Lower lobe of right lung (tissue), 2 donors: ENCODE results near the gene PCDHA11. TPM values are rescaled to one million over a fixed set of nuclear protein-coding genes. Genes with fewer than 3 reads are reported as not detected.
"Not testable (repeated sequence)": the region's sequence is repeated elsewhere in the genome, so short reads cannot be mapped to it uniquely, and the experiment has no call there.

Source experiments
- ATAC-seq, 2 donors: fragments of 200-7000 bp; cut with Tn5 transposase; one replicate each; pipeline ENCODE4 v1.9.1; 2020 to 2022; ENCODE audit warnings: mild to moderate bottlenecking in 2 of 2, moderate library complexity in 2 of 2
- DNase-seq: peaks from one replicate; pipeline ENCODE4 v3.0.0-alpha.2; 2020
- H3K27ac ChIP-seq: fragments of 200-600 bp; one replicate; pipeline ENCODE4 v1.8.0; 2022
- H3K27me3 ChIP-seq: fragments of 200-600 bp; one replicate; pipeline ENCODE4 v1.8.0; 2022; ENCODE audit warnings: low read depth
- H3K36me3 ChIP-seq: fragments of 200-600 bp; one replicate; pipeline ENCODE4 v1.8.0; 2022; ENCODE audit warnings: mild to moderate bottlenecking
- H3K4me1 ChIP-seq: fragments of 200-600 bp; one replicate; pipeline ENCODE4 v1.8.0; 2022
- H3K4me3 ChIP-seq: fragments of 200-600 bp; one replicate; pipeline ENCODE4 v1.8.0; 2022; ENCODE audit warnings: mild to moderate bottlenecking
- H3K9me3 ChIP-seq: fragments of 200-600 bp; one replicate; pipeline ENCODE4 v1.8.0; 2022
- CTCF ChIP-seq: fragments of 200-600 bp; IDR thresholded peaks from one replicate; pipeline ENCODE4 v1.8.0; 2022; ENCODE audit warnings: antibody characterized with exemption, mild to moderate bottlenecking
- intact Hi-C: fragments of 100-400 bp; cut with DNase I; formaldehyde crosslinking; loops from one replicate; pipeline ENCODE4 v1.11.0; 2022
- total RNA-seq: library from RNA; stranded (reverse); fragmentation: NEBNext Ultra II Directional; extraction: Animal tissue kit (Norgen Biotek cat#: 25700); gene quantifications from one replicate; pipeline ENCODE4 v1.2.1, GENCODE V29; 2021
- donor health status: DM: no; HTN: yes; CAD: no; lungs with severe emphysema.

Gene PCDHA11
- total RNA-seq, 1 donor from 2014 or later: 0.38 TPM

- intact Hi-C loops: no loop called here
- DNase-seq: no peak
- H3K36me3 ChIP-seq: no peaks in the 10 kb centered on the region
- peaks cover 20% of the 10 kb centered on the region for H3K9me3 ChIP-seq
- no peak overlapping the region for H3K27ac ChIP-seq
- peaks cover 5% of the 10 kb centered on the region for H3K27me3 ChIP-seq
- no peak overlapping the region for H3K4me3 ChIP-seq
- no peak for TF ChIP-seq CTCF
- no peaks in the 10 kb centered on the region for H3K4me1 ChIP-seq
- no peak for ATAC-seq
Measured at GRCh38 chr5:140870221-140871201, 1.8 kb downstream of the PCDHA11 start.

- DNase-seq: no peak
- TF ChIP-seq CTCF: peak; percentile 19
- intact Hi-C loops: no loop called here
- no peaks in the 10 kb centered on the region for H3K36me3 ChIP-seq
- H3K9me3 ChIP-seq: peaks cover 12% of the 10 kb centered on the region
- peak within 1 kb of the TSS; percentile 57 for H3K27ac ChIP-seq
- peaks cover 7% of the 10 kb centered on the region for H3K27me3 ChIP-seq
- peak within 1 kb of the TSS; percentile 22 for H3K4me3 ChIP-seq
- ATAC-seq: peak; percentile 79 to 89
- H3K4me1 ChIP-seq: no peaks in the 10 kb centered on the region
Measured at GRCh38 chr5:140875085-140876065, 6.6 kb downstream of the PCDHA11 start, which contains the start of gene PCDHA12. Gene PCDHA12, plus strand, starts transcription at chr5:140875308. Its CDS starts 165 bp downstream, at chr5:140875473.

- DNase-seq, H3K36me3 ChIP-seq, intact Hi-C loops, H3K4me1 ChIP-seq, H3K27me3 ChIP-seq, ATAC-seq, H3K4me3 ChIP-seq, H3K9me3 ChIP-seq, H3K27ac ChIP-seq: not testable (repeated sequence)
Measured at GRCh38 chr5:140876541-140877261, 7.9 kb downstream of the PCDHA11 start.

- Histone ChIP-seq H3K4me3 (no peak overlapping the region), H3K4me1 (no peaks in the 10 kb centered on the region), H3K9me3 (peaks cover 4% of the 10 kb centered on the region), H3K36me3 (no peaks in the 10 kb centered on the region), H3K27ac (no peak overlapping the region), H3K27me3 (peaks cover 7% of the 10 kb centered on the region)
- TF ChIP-seq CTCF: no peak
- ATAC-seq: peak in 1 of 2 donors; percentile 29
- intact Hi-C loops: no loop called here
- DNase-seq: no peak
Measured at GRCh38 chr5:140877262-140877581, 8.5 kb downstream of the PCDHA11 start.

- peaks cover 5% of the 10 kb centered on the region for H3K27me3 ChIP-seq
- intact Hi-C loops: loop anchor here (10.0 kb wide), 1 partner anchor 163 kb away; no protein-coding TSS in a partner anchor
- peak within 1 kb of the TSS; percentile 37 for H3K4me3 ChIP-seq
- TF ChIP-seq CTCF: peak; percentile 31
- H3K9me3 ChIP-seq: peaks cover 4% of the 10 kb centered on the region
- H3K4me1 ChIP-seq: no peaks in the 10 kb centered on the region
- DNase-seq (peak; percentile 41), ATAC-seq (peak; percentile 45 to 89)
- H3K36me3 ChIP-seq: no peaks in the 10 kb centered on the region
- H3K27ac ChIP-seq: no peak within 1 kb of the TSS
Measured at GRCh38 chr5:140881889-140882590, 13.3 kb downstream of the PCDHA11 start, which contains the start of gene PCDHA13. Gene PCDHA13, plus strand, starts transcription at chr5:140882124. Its CDS starts 145 bp downstream, at chr5:140882269.
